Fibroblast of skin of abdomen (primary cell): ENCODE measurements around the gene KRT7. TPM values are rescaled to one million over a fixed set of nuclear protein-coding genes. Genes with fewer than 3 reads are reported as not detected.

Experiments used
- DNase-seq: peaks from one replicate; pipeline ENCODE4 v3.0.0-alpha.2; 2013
- polyA plus RNA-seq, 2 experiments: library from polyadenylated mRNA; unstranded; fragments of 120-200 nt; gene quantifications; one replicate each; pipeline ENCODE4 v1.2.1, GENCODE V29; 2013; ENCODE audit not compliant: insufficient read length in 2 of 2

KRT7 gene
- 143 TPM for polyA plus RNA-seq (2013, experiment 1 of 2; ENCODE audit: insufficient read length)
- 146 TPM for polyA plus RNA-seq (2013, experiment 2 of 2; ENCODE audit: insufficient read length)

GRCh38 chr12:52232674-52233461, at the start of gene KRT7:
KRT7 (plus strand) TSS chr12:52233243; CDS start chr12:52233297, 54 bp downstream.
- DNase-seq, result peak; percentile 50

GRCh38 chr12:52183544-52183910, 49.5 kb upstream of the KRT7 start:
- DNase-seq, result no peak

GRCh38 chr12:52183971-52184370, 49.1 kb upstream of the KRT7 start:
- DNase-seq, result no peak

- DNase-seq, result no peak
Observed at GRCh38 chr12:52184813-52185212, 48.2 kb upstream of the KRT7 start.

- DNase-seq, result no peak
Observed at GRCh38 chr12:52185400-52185967, 47.6 kb upstream of the KRT7 start.

- DNase-seq, result peak; percentile 88
Observed at GRCh38 chr12:52186118-52186840, 46.8 kb upstream of the KRT7 start.

- no peak for DNase-seq
Observed at GRCh38 chr12:52187206-52187605, 45.8 kb upstream of the KRT7 start.

- no peak for DNase-seq
Observed at GRCh38 chr12:52187640-52188039, 45.4 kb upstream of the KRT7 start.

GRCh38 chr12:52188658-52189057, 44.4 kb upstream of the KRT7 start:
- no peak for DNase-seq

- peak; percentile 73 for DNase-seq
Observed at GRCh38 chr12:52189376-52190174, 43.5 kb upstream of the KRT7 start.

GRCh38 chr12:52190860-52191729, 41.9 kb upstream of the KRT7 start:
- DNase-seq, result peak; percentile 39

- DNase-seq, result peak; percentile 99
Observed at GRCh38 chr12:52191841-52192791, 40.9 kb upstream of the KRT7 start, which contains the start of gene KRT80. KRT80 (minus strand) TSS chr12:52192014; CDS start chr12:52191902, 112 bp downstream.

GRCh38 chr12:52193532-52193931, 39.5 kb upstream of the KRT7 start:
- no peak for DNase-seq

- peak; percentile 51 for DNase-seq
Observed at GRCh38 chr12:52193991-52194390, 39.1 kb upstream of the KRT7 start.

GRCh38 chr12:52195065-52195730, 37.8 kb upstream of the KRT7 start:
- peak; percentile 28 for DNase-seq

GRCh38 chr12:52197371-52198231, 35.4 kb upstream of the KRT7 start:
- DNase-seq, result no peak

GRCh38 chr12:52198454-52199215, 34.4 kb upstream of the KRT7 start:
- no peak for DNase-seq
